ENCODE data around the gene CDCP2. TPM values are rescaled to one million over a fixed set of nuclear protein-coding genes. Genes with fewer than 3 reads are reported as not detected.

CDCP2 gene
- total and polyA plus RNA-seq, 3 donors from 2014 or later = 0.06 to 0.24 (median 0.20) TPM

GRCh38 chr1:54153535-54154439 is 987 bp upstream of the CDCP2 start:
- intact Hi-C loops (cut with DNase I; ENCODE audit: low total_unique reads) = no loop called here
- Histone ChIP-seq H3K4me3 (no peak overlapping the region), H3K27me3 (no peaks in the 10 kb centered on the region), H3K27ac (no peak overlapping the region), H3K9me3 (no peaks in the 10 kb centered on the region), H3K4me1 (peaks cover 3% of the 10 kb centered on the region), H3K36me3 (ENCODE audit: low read depth, missing control alignments) (no peaks in the 10 kb centered on the region)
- TF ChIP-seq POLR2A (IDR thresholded peaks at IDR 0.05) (no peak), CTCF (IDR thresholded peaks at IDR 0.05) (no peak)
- 62 to 63% methylated on average over 16 to 19 of the region's 19 CpGs for WGBS, 2 donors
- peak; percentile 55 for DNase-seq

GRCh38 chr1:54151013-54151412 is 1.8 kb downstream of the CDCP2 start:
- no peak for DNase-seq
- Histone ChIP-seq H3K27ac (no peak overlapping the region), H3K4me1 (peaks cover 3% of the 10 kb centered on the region), H3K27me3 (no peaks in the 10 kb centered on the region), H3K9me3 (no peaks in the 10 kb centered on the region), H3K4me3 (no peak overlapping the region), H3K36me3 (ENCODE audit: low read depth, missing control alignments) (no peaks in the 10 kb centered on the region)
- 87 to 89% methylated on average over 5 of the region's 5 CpGs for WGBS, 2 donors
- intact Hi-C loops (cut with DNase I; ENCODE audit: low total_unique reads) = no loop called here
- TF ChIP-seq POLR2A (IDR thresholded peaks at IDR 0.05) = no peak
- no peak for TF ChIP-seq CTCF (IDR thresholded peaks at IDR 0.05)

DNA sequence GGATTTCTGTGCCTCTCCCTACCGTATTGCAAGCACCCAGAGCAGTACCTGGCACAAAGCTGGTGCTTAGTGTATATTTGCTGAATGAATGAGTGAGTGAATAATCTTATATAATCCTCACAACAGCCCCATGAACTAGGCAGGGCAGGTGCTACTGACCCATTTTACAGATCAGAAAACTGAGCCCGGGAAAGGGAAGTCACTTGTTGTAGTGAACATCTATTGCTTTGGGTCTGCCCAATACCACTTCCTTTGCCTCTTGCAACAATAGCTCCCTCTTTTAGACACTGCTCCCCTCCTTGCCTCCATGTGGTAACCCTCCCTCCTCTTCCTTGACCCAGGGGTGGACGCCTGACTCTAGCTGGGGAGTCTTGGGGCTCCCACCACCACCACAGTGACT is 3.1 kb downstream of the CDCP2 start:
- DNase-seq = no peak
- Histone ChIP-seq H3K36me3 (ENCODE audit: low read depth, missing control alignments) (no peaks in the 10 kb centered on the region), H3K4me3 (no peak overlapping the region), H3K27ac (no peak overlapping the region), H3K9me3 (no peaks in the 10 kb centered on the region), H3K4me1 (peaks cover 3% of the 10 kb centered on the region), H3K27me3 (no peaks in the 10 kb centered on the region)
- TF ChIP-seq POLR2A (IDR thresholded peaks at IDR 0.05) (no peak), CTCF (IDR thresholded peaks at IDR 0.05) (no peak)
- intact Hi-C loops (cut with DNase I; ENCODE audit: low total_unique reads) = no loop called here
- WGBS, 2 donors = 98 to 99% methylated on average over 3 of the region's 3 CpGs

GRCh38 chr1:54144366-54144765 is 8.4 kb downstream of the CDCP2 start:
- H3K27ac ChIP-seq = no peak overlapping the region
- TF ChIP-seq POLR2A (IDR thresholded peaks at IDR 0.05) = no peak
- no peak for TF ChIP-seq CTCF (IDR thresholded peaks at IDR 0.05)
- no peak for DNase-seq
- intact Hi-C loops (cut with DNase I; ENCODE audit: low total_unique reads) = no loop called here
- H3K27me3 ChIP-seq = no peaks in the 10 kb centered on the region
- no peak overlapping the region for H3K4me3 ChIP-seq
- WGBS, 2 donors = 97 to 98% methylated on average over 11 of the region's 11 CpGs
- H3K36me3 ChIP-seq (ENCODE audit: low read depth, missing control alignments) = no peaks in the 10 kb centered on the region
- H3K4me1 ChIP-seq = no peaks in the 10 kb centered on the region
- H3K9me3 ChIP-seq = no peaks in the 10 kb centered on the region
